DMS114 treated with DMSO at 0.1 percent for 48 hours (cell line): ENCODE measurements around the gene TIAM1.

ENCODE experiments used
- DNase-seq: peaks from one replicate; lab custom pipeline; 2025; ENCODE audit not compliant: unreplicated experiment; lab: John Stamatoyannopoulos, UW

TIAM1 gene

DNA sequence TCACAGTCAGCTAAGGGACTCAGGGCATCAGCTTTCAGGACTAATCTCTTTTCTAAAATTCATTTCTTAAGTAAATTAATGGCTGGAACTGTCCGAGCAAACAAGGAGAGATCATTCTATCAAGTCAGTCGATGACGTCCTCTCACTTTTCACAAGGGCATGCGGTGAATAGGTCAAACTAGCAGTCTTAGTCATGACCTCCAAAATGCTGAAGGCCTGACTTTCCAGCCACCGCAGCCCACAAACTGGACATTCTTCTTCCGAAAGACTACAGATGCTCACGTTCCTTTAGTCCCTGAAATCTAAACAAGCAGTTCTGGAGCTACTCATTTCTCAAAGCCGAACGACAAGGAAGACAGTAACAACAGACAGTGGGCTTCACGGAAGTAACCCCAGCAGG is 127.9 kb downstream of the TIAM1 start:
- DNase-seq = no peak

DNA sequence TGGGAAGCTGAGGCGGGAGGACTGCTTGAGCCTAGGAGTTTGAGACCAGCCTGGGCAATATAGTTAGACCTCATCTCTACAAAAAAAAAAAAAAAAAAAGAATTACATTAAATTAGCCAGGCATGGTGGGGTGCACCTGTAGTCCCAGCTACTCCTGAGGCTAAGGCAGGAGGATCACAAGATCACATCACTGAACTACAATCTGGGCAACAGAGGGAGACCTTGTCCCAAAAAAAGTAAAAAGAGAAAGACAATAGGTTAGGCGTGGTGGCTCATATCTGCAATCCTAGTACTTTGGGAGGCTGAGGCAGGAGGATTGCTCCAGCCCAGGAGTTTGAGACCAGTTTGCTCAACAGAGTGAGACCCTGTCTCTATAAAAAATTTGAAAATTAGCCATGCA is 130.3 kb downstream of the TIAM1 start:
- no peak for DNase-seq

- no peak for DNase-seq
Measured at GRCh38 chr21:31211836-31212235, 132.2 kb downstream of the TIAM1 start.

- no peak for DNase-seq
Measured at GRCh38 chr21:31205412-31205811, 138.6 kb downstream of the TIAM1 start.

DNA sequence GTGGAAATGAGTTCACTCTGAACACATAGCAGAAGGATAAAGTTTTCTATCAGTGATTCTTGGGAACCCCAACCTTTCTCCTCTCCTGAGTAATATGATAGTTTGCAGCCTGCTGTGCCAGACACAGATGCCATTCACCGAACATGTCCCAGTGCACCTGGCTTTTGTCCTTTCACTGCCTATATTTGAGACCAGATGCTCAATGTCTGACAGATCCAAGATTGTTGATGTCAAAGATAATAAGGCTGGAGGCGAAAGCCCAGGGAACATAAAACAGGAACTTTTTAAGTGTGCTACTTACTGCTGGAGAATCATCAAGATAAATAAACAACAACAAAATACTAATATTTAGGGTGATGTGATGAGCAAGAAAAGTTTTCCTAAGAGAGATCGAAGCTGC is 139.3 kb downstream of the TIAM1 start:
- no peak for DNase-seq

DNA sequence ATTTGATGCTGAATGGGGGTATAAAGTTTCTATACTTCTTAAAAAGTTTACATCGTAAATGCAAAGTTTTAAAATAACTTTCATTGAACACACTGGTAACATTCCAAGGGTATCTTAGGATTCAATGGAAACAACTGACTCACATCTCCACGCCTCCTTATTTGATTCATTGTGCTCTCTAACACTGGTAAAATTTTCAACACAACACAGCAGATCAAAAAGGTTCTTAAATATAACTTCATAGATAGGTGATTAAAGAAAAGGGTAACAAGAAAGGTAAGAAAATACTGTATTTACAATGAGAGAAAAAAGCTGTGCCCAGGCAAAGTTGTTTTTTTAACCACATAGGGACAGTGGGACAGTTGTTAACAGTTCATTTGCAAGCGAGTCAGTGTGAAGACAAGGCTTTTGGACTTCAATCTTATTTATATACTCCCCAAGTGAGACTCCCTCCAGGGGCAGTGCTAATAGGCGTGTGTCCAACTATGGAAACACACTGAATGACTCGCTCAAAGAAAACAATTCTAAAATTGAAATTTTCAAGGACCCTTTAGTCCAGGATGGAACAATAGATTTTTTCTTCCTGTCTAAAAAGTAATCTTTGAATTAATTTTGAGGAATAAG is 140.5 kb downstream of the TIAM1 start:
- DNase-seq = no peak

- no peak for DNase-seq
Measured at GRCh38 chr21:31201548-31201947, 142.5 kb downstream of the TIAM1 start.

DNA sequence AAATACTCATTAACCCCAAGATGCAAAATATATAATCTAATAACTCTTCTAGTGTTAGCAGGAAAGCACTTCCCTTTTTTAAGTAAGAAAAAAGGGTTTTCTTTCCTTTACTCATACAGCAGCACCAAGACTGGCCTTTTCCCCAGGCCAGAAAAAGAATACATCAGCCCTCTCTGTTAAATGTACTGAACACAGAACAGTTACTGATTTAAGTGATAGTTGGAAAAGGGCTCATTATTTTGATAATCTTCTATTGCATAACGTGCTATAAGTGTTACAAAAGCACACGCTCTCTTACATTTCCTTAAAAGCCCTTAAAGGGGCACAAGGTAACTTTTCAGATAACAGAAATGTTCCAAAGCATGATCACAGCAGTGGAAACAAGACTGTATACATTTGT is 142.9 kb downstream of the TIAM1 start:
- DNase-seq = no peak

GRCh38 chr21:31198575-31198974 is 145.5 kb downstream of the TIAM1 start:
- DNase-seq = peak; percentile 33

- no peak for DNase-seq
Measured at GRCh38 chr21:31196724-31197123, 147.3 kb downstream of the TIAM1 start.

DNA sequence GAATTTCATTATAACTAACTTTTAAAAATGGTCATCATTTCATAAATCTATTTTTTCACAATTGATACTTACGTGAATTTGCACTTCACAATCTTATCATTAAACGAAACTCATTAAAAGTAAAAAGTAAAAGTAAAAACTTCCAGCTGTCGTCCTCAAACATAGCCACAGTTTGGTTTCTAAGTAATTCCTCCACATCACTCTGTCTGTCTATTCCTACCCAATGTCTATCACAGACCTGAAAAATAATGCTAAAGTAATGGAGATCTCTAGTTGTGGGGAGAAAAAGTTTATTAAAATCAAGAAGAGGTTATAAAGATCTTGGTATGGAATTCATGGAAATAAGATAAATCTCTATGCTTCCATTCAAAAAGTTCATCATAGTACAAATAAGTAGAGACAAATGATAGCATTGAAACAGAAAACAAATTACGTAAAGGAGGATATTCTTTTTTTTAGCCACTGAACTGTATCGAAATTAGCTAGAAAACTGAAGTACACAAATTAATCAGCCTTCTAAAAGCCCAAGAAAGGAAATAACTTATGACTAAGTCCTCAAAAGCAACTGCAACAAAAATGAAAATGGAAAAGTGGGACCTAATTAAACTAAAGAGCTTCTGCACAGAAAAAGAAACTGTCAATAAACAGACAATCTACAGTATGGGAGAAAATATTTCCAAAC is 148.6 kb downstream of the TIAM1 start:
- no peak for DNase-seq

GRCh38 chr21:31194510-31195293 is 149.4 kb downstream of the TIAM1 start:
- no peak for DNase-seq

DNA sequence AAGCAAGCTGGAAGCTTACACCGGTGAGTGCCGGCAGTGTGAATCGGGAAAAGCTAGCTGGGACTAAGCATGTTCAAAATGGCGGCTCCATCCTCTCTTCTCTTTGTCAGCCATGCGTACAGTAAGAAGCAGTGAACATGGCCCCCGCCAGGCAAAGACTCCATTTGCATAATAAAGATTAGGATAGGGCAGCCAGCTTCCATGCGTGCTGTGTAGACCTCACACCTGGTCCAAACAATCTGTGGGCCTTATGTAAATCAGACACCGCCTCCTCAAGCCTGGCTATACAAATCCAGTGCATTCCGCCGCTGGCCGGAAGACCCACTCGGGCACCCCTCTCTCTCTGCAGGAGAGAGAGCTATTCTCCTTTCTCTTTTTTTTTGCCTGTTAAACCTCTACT is 150.3 kb downstream of the TIAM1 start:
- DNase-seq = no peak

- DNase-seq = no peak
Measured at GRCh38 chr21:31191553-31191952, 152.5 kb downstream of the TIAM1 start.

DNA sequence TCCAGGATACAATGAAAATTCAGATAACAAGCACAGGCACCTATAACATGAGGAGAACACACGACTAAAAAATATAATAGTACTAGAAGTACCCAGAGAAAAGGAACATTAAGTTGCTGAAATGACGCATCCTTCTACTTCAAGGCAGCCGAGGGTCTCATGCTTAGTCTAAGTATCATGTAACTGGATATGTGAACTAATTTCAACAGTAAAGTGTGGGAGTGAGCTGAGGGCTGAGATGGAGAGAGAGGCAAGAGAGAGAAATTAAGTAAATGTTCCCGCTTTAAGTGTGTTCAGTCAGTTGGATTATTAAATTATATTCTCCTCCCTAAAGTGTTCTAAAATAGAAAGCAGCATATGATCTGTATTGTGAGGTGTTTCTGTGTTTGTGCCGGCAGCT is 153.5 kb downstream of the TIAM1 start:
- no peak for DNase-seq

DNA sequence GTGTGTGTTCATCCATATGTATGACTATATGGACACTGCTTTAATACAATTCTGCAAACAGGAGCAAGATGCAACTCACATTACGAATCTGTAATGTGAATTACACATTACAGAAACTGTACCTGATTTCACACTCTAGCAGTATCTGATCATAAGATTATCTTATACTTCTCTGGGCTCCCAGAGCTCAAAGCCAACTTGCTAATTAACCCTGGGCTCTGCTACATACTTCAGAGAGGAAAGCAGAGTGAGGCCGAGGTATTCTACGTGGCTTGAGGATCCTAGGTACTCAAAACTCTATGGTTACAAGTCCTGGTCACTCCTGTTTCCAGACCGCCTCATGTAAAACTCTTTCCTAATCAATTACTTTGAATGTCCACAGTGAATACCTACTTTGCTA is 156.6 kb downstream of the TIAM1 start:
- no peak for DNase-seq

DNA sequence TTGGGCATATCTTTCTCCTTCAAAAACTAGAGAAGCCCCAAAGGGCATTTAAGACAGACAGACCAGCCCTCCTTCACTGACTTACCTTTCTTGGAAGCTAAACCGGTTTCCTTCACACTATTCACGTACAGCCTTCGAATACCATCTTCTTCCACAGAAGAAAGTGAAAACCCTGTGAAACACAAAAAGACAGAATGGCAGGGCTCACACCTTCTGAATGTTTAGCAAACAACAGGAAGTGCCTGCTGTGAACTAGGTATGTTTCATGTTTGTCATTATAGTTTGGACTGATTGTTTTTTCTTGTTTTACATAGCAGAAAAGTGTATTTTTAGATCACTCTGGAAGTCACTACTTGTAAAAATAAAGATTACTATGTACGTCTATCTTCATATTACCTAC is 157.1 kb downstream of the TIAM1 start:
- DNase-seq = no peak

GRCh38 chr21:31185663-31186062 is 158.4 kb downstream of the TIAM1 start:
- DNase-seq = no peak

GRCh38 chr21:31184876-31185275 is 159.2 kb downstream of the TIAM1 start:
- DNase-seq = no peak

- no peak for DNase-seq
Measured at GRCh38 chr21:31184459-31184858, 159.6 kb downstream of the TIAM1 start.

GRCh38 chr21:31182231-31183140 is 161.6 kb downstream of the TIAM1 start:
- no peak for DNase-seq
